Measurements from ENCODE around the gene LAMA5.
A peak's percentile ranks its signal among the peaks of the same experiment; 100 is the strongest.
"Not testable (repeated sequence)": the region's sequence is repeated elsewhere in the genome, so short reads cannot be mapped to it uniquely, and the experiment has no call there.

LAMA5 gene

DNA sequence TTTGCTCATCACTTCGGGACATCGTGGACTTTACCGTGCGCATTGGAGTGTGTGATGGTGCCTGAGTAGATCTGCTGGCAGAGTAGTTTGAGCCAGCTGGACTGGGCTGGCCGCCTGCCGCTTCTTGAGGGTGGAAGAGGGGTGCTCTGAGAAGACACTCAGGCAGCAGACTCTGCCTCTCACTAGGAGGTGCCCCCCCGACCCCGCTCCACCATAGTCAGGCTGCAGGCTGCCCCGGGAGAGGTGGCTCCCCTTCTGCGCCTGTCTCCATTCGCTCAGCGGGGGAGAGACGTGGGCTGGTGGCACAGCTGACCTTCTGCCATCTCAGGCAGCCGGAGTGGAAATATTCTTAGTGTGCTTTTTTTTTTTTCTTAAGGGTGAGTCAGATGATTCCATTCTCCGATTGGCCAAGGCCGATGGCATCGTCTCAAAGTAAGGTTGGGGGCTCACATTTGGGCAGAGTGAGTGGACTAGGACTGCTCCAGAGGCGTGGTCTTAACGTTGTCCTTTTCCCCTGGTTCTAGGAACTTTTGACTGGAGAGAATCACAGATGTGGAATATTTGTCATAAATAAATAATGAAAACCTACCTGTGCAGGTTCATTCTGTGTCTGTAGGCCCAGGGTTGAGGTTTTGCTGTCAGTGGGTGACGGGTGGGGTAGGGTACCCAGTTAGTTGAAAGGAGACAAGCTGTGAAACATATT, 21.0 kb upstream of the LAMA5 start:
- no peak for DNase-seq (ENCODE audit: low spot score)

DNA sequence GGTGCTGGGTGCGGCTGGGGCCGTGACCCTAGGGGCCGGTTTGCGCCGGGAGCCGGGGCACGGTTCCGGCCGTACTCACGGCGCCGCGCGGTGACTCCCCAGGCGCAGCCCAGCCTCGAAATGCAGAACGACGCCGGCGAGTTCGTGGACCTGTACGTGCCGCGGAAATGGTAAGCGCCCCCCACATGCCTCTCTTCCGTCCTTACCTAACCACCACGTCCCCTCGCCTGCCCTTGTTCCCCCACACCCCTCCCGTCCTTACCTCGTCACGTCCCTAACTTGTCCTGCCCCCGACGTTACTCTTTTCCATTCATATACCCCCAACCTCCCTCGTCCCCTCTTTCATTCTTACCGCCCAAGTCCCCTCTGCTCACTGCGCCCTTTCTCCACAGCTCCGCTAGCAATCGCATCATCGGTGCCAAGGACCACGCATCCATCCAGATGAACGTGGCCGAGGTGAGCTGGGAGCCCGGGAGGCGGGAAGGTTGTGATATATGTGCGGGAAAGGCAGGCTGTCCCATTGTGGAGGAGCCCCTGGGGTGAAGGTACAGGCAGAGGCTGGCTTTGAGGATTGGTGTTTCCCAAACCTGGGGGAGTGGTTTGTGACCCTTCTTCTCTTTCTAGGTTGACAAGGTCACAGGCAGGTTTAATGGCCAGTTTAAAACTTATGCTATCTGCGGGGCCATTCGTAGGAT, 20.3 kb upstream of the LAMA5 start:
- no peak for DNase-seq (ENCODE audit: low spot score)

DNA sequence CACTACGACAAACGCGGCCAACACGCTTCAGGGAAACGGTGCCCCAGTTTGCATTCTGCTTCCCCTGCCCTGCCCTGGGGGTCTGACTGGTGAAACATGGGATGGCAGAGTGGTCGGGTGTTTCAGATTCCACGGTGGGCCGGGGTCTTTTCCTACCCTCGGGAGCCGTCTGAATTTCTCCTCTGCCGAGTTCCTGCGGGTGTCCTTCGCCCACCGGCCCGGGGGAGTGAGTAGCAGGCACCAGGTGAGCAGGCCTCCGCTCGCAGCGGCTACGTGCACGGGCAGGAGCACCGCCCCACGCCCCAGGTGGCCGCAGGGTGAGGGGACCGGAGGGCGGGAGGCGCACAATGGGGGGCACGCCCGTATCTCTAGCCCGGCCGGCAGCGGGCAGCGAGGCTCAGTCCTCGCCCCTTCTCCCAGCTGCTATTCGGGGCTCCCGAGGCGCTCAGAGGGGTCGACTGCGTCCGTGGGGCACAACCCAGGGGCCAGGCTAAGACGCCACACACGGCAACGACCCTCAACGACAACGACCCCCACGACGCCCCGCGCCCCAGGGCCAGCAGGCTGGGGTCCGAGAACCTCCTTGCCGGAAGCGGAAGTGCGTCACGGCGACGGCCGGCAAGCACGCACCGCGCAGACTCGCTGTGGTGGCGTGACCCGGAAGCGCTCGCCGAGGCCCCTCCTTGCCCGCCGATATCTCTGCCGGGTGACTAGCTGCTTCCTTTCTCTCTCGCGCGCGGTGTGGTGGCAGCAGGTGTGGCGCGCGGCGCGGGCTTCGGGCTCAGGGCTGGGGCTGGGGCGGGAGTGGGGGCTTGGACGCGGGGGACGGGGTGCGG, 19.5 kb upstream of the LAMA5 start, which contains the start of gene RPS21:
TSS of gene RPS21 (plus strand) at position 721 of the 836 bp plus-strand sequence. CDS start 236 bp downstream, outside the sequence.
- DNase-seq (ENCODE audit: low spot score) = peak; percentile 96

DNA sequence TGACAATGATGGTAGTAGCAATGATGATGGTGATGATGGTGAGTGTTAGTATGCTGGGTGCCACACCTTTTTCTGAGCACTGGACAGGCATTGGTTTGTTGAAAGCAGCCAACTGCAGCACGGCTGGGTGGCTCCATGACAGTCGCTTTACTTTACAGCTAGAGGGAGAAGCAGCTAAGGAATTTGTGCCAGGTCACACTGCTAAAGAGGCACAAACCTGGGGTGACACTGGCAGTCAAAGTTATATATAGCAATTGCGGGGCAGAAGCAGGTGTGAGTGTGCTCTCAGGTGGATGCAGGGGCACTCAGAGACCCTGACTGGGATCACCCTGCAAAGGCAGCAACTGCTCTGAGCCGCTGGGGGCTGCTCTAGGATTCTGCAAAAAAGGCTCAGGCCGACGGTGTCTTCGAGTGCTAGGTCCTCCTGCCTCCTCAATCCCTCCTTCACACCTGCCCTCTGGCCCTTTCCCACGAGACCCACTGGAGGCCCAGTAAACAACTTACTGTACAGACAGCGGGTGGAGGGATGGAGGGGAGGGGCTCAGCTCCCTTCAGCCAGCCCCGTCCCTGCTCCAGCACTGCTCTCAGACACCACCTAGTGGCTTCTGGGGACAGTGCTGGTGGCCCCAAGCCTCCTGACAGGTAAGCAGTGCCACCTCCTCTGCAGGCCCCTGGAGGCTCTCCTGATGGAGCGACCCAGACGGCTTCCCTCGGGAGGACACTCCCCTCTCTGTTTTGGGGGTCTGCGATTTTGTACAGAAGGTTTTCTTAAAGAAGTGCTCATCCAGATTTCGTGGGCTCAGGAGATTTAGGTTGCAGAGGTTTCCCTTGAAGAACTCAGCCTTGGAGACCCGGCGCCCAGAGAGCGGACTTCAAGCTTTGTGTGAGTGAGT, 15.4 kb upstream of the LAMA5 start:
- peak; percentile 75 for DNase-seq (ENCODE audit: low spot score)

DNA sequence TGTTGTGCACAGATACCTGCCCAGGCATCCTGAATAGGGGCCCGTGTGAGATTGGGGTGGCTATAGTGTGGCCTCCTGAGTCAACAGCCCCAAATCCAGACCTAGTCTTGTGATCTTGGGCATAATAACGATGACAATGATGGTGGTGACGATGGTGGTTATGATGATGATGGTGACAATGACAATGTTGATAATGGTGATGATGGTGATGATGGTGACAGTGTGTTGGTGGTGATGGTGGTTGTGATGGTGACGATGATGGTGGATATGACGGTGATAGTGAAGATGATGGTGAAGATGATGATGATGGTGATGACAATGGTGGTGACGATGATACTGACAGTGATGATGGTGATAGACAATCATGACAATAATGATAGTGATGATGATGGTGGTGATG, 14.7 kb upstream of the LAMA5 start:
- DNase-seq (ENCODE audit: low spot score) = no peak

DNA sequence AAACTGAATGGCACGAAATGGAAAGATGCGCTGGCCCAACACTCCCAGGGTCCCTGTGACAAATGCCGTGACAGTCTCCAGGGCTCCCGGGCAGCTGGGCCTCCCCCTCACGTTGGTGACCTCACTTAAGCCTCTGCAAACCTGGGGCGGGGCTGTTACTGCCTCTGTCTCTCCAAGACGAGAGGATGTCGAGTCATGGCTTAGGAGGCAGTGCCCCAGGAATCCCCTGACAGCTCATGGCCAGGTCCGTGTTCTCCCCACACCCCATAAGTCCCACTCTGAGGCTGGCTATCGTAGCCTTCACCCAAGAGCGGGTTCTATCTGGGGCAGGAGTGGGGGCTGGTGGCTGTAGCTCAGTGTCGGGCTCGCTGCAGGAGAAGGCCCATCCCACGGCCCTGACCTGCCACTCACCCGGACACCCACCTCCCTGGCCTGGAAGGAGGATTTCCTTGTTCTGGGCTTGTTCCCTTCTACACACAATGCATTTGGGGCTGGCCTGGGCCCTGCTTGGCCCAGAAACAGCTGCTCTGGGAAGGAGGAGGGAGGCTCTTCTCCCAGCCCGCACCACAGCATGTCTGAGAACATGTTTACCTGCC, 14.2 kb upstream of the LAMA5 start:
- no peak for DNase-seq (ENCODE audit: low spot score)

DNA sequence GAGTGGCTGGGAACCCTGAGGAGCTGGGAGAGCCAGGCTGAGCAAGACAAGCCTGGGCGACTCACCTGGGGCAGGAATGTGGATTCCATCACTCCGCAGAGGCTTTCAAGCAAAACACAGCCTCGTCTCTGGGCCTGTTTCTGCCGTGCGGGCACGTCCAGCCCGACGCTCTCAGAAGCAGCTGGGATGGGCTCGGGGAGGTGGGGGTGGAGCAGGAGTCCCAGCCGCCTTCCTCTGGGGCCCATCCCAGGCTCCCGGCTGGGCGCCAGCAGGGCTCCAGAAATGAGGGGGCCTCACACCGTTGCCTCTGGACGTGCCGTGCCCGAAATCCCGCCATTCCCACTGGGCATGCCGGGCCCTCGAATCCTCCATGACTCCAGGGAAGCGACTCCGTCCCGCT, 11.1 kb upstream of the LAMA5 start:
- DNase-seq (ENCODE audit: low spot score) = no peak

DNA sequence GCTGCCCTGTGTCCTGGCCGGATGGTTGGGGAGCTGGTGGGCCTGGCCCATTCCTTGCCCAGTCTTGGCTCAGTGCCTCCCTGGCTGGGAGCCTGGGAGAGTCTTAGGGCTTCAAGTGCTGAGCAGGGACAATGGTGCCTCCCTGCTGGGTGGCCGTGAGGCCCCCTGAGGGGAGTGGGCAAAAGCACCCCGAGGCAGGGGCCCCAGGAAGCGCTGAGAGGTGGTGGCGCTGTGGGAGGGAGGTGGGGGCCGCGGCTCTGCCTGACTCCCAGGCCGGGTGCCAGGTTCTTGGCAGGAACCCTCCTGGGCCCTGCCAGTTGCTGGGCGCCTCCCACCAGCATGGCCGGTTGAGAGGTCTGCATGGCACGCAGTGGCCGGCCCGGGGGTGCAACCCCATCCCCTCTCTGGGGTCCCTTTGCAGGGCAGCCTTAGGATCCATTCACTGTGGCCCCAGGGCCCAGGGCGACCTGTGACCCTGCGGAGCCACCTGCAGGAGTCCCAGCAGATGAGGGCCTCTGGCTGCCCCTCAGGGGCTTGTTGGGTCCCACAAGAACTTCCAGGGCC, 10.6 kb upstream of the LAMA5 start:
- no peak for DNase-seq (ENCODE audit: low spot score)

DNA sequence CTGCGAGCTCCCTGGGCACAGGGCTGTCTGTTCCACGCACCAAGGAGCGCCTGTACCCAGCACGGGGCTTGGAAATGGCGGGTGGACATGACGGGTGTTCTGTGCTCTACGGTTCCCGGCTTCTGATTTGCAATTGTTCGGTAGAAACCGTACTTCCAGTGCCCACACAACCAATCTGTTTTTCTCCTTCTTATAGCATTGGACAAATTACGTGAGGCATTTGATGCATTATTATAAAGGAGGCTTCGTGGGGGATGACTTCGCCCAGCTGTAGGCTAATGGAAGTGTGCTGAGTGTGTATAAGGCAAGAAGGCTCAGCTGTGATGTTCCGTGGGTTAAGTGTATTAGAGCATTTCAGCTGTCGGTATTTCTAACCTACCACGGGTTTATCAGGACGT, 10.0 kb upstream of the LAMA5 start:
- DNase-seq (ENCODE audit: low spot score) = no peak

DNA sequence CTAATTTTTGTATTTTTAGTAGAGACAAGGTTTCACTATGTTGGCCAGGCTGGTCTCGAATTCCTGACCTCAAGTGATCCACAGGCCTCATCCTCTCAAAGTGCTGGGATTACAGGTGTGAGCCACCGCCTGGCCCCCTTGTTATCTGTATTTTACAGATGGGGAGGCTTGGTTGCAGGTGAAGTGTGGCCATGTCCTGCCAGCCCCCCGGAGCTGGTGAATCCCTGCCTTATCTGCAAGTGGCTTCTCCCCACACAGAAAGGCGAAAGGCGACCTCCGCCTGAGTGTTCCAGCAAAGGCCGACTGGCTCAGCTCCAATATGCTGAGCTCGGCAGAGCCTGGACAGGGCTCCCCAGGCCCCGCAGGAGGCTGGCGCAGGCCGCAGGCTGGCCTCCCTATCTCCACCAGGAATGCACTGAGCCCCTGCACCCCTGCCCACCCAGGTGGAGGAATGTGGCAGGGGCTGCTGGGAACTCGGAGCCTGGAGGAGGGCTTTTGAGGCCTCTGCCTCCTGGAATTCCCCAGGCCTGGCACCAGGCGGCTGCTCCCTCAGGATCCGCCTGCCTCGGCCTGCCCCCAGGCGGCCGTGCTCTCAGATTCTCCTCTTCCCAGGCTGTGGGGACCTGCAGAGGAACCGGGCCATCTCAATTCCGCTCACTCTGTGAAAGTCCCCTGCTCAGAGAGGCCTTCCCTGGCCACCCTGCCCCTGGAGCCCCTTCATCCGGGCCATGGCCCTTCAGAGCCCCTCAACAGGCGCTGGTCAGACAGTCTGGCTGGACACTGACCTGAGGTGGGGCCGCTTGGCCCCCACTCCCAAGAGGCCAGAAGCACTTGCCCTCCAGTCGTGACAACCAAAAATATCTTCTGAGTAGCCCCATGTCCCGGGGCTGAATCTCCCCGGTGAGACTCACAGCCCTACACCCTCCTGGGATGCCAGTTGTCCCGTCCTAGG, 9.3 kb upstream of the LAMA5 start:
- DNase-seq (ENCODE audit: low spot score) = peak; percentile 57

DNA sequence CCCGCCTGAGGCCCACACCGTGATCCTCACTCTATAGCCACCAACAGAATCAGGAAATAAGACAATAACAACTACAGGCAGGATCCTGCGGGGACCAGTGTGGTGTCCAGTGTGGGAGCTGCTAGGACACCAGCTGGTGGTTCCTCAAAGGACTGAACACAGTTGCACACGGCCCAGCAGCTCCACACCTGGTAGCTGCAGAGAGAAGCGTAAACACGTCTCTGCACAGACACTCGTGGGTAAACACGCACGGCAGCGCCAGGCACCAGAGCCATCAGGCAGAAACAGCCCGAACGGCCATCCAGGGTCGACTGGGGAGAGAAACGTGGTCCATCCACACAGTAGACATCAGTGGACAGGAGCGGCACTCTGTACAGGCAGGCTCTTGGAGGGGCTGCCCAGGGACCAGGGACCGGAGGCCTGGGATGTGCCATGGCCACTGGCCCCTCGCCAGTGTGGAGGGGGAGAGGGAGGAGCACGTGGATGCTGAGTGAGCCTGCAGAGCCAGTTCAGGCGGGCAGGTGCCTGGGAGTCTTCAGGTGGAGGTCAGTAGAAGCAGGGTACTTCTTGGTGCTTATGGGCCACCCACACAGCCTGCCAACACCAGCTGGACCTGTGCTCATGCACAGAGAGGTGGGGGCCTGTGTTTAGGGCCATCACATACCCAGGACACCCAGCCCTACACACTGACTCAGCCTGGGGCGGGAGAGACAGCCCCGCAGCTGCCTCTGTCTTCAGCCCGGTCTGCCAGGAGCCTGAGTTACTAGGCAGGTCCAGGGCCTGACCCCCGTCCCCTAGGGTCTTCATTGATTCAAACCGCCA, 7.4 kb upstream of the LAMA5 start:
- DNase-seq (ENCODE audit: low spot score) = no peak

DNA sequence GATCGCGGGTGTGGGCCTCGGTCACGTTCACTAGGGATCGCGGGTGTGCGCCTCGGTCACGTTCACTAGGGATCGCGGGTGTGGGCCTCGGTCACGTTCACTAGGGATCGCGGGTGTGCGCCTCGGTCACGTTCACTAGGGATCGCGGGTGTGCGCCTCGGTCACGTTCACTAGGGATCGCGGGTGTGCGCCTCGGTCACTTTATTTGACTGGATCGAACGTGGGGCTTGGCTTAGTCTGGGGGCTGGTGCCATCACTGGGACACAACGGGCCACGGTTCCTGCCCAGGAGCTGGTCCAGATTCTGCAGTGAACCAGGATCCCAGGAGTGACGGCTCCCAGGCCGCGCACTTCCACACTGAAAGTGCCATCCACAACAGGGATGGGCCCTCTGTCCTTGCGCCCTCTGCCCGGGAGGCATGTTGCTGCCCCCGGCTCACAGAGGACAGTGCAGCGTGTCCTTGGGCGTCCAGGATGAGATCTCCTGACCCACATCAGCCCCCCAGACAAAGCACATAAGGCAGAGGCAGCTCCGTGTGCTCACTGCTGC, 6.6 kb upstream of the LAMA5 start:
- DNase-seq (ENCODE audit: low spot score) = not testable (repeated sequence)

DNA sequence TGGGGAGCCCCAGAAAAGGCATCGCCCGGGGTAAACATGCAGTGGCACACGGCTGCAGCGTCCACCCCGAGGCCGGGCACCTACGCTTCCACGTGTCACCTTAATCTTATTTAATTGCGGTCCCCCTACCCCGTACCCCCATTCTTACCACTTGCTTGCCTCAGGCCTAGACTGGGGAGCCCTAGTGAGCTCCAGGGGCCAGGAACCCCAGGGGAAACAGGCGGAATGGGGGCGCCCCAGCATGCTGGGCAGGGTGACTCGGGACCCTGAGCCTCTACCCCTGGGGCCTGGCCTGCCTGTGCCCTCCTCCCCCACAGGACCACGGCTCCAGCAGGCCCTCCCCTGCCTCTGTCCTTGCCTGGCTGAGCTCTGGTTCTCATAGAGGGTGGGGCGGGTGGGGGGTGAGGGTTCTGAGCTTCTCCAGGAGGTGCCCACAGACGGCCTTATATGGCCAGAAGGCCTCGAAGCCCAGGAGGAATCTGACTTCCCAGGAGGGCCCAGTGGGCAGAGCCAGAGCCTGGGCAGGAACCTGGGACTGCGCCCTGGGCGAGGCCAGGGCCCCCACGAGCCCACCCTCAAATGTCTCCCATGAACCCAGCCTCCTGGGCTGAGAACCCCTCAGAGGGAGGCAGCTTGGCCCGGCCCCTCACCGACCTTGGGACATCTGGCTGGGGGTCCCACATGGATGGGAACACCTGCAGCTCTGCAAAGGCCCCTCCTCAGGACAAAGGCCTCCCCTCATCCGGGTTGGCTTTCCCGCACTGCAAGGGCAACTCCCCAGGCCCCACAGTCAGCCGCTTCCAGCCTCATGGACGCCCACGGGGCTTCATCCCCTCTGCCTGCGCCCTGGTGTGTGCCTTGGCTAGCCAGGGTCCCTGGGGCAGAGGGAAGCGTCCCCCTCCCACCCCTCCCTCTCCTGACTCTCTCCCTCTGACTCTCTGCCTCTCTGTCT, 5.2 kb upstream of the LAMA5 start:
- no peak for DNase-seq (ENCODE audit: low spot score)

DNA sequence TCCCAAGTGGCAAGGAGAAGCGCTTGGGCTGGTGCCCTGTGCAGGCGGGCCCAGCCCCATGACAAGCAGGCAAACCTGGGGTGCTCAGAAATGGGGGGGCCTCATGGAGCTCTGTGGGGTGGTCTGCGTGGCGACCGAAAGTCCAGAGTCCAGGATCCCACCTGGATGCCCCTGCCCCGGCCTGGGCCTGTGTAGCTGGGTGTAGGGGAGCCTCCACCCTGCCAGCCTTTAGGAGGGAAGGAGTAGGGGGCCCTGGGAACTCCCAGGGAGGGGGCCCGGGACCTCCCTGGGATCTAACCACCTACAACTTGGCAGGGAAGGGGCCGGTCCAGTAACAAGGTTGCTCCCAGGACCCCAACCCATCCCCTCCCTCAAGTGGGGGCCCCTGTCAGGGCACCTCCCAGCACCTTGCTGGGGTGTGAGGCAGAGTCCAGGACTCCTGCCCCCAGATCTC, 4.5 kb upstream of the LAMA5 start:
- DNase-seq (ENCODE audit: low spot score) = no peak

DNA sequence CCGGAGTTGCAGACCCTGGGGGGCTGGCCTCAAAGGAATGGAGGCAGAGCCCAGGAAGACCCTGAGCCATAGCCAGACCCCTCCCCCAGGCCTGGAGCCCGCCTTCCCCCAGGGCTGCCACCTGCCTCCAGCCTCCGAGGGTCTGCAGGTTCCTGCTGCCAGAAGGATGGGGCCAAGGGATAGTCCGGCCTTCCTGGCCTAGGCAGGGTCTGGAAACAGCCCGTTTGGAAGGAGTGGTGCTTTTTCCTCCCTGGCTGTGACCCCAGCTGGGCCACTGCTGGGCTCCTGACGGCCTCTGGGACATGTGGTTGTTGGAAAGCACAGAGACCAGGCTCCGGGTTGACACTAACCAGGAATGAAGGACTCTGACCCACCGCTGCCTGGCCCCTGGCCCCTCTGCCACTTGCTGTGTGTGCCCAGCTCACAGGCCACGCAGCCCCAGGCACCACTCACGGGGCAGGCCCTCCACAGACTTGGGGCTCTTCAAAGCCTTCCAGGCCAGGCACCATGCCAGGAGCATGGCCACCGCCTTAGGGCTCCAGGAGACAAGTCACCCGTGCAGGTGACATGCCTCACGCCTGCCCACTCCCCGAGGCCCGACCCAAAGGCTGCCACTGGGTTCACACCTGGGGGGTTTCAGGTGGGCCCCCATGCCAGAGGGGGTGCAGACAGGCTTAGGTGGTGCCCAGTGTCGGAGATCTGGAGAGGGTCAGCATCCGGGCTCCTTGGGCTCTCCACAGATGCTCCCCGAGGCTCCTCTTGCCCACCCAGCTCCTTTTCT, 3.9 kb upstream of the LAMA5 start:
- no peak for DNase-seq (ENCODE audit: low spot score)

DNA sequence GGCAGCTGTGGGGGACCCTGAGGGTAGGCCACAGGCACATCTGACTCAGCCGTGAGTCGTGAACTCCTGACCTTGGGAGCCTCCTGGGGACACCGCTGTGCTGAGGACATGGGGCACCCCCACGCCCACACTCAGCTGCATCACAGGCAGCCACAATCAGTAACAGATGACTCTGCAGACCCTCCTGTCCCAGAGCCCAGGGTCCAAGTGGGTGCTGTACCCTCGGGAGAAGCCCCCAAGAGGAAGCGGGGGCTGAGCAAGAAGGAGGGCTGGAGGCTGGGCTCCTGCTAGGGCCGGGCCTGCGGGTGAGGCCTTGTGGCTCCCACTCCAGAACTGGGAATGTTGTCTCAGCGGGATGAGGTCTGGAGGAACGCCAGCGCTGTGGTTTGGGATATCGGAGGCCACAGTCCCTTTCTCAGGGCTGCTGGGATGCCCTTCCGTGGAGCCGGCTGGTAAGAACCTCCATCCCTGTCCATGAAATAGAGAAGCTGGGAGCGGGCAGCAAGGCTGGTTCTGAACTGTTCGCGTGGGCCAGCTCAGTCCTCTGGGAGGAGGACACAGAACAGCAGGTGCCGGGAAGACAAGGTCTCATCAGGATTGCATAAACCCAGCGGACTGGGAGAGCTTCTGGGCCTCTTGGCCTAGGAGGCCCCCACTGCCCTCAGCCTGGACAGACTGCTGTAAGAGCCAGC, 3.1 kb upstream of the LAMA5 start:
- DNase-seq (ENCODE audit: low spot score) = peak; percentile 87
